Endothelial cell of umbilical vein (primary cell): Measurements from ENCODE around the gene GTF2IRD1.

Source experiments
- CTCF ChIP-seq, 2 donors: IDR thresholded peaks; 1 replicate in 1 of 2; 2 replicates in 1 of 2; pipeline ENCODE4 v1.5.1; 2011; ENCODE audit warnings: low read length in 2 of 2, mild to moderate bottlenecking in 2 of 2, moderate library complexity in 2 of 2, control low read depth in 1 of 2, inconsistent platforms in 1 of 2, low read depth in 1 of 2; ENCODE audit not compliant: insufficient read depth in 1 of 2; ENCODE audit errors: extremely low read depth in 1 of 2
- EZH2 ChIP-seq: IDR thresholded peaks from 2 replicates; pipeline ENCODE4 v1.6.1; 2012; ENCODE audit warnings: borderline replicate concordance, low read depth, mild to moderate bottlenecking, moderate library complexity, low read length, inconsistent platforms; ENCODE audit not compliant: severe bottlenecking
- JUN ChIP-seq: IDR thresholded peaks from 2 replicates; pipeline ENCODE4 v1.6.1; 2011; ENCODE audit warnings: borderline replicate concordance, low read depth; ENCODE audit not compliant: insufficient read length, insufficient read depth
- MAX ChIP-seq: IDR thresholded peaks from 2 replicates; pipeline ENCODE4 v1.6.1; 2011; ENCODE audit not compliant: insufficient read depth, insufficient read length
- POLR2AphosphoS5 ChIP-seq: IDR thresholded peaks from 2 replicates; pipeline ENCODE4 v1.6.1; 2012; ENCODE audit warnings: low read depth, mild to moderate bottlenecking, control low read depth, low read length, moderate library complexity; ENCODE audit not compliant: insufficient read depth

- TF ChIP-seq CTCF (IDR thresholded peaks at IDR 0.05; ENCODE audit: extremely low read depth in 1 of 2, insufficient read depth in 1 of 2, low read depth in 1 of 2, low read length in 2 of 2) (no peak), JUN (no peak), POLR2AphosphoS5 (no peak), EZH2 (no peak), MAX (no peak)
Measured at GRCh38 chr7:74428023-74428422, 25.7 kb upstream of the GTF2IRD1 start.
